ENCODE measurements around the gene NFILZ. TPM values are rescaled to one million over a fixed set of nuclear protein-coding genes. Genes with fewer than 3 reads are reported as not detected.

The NFILZ gene
- polyA plus RNA-seq, 3 donors, result not detected

DNA sequence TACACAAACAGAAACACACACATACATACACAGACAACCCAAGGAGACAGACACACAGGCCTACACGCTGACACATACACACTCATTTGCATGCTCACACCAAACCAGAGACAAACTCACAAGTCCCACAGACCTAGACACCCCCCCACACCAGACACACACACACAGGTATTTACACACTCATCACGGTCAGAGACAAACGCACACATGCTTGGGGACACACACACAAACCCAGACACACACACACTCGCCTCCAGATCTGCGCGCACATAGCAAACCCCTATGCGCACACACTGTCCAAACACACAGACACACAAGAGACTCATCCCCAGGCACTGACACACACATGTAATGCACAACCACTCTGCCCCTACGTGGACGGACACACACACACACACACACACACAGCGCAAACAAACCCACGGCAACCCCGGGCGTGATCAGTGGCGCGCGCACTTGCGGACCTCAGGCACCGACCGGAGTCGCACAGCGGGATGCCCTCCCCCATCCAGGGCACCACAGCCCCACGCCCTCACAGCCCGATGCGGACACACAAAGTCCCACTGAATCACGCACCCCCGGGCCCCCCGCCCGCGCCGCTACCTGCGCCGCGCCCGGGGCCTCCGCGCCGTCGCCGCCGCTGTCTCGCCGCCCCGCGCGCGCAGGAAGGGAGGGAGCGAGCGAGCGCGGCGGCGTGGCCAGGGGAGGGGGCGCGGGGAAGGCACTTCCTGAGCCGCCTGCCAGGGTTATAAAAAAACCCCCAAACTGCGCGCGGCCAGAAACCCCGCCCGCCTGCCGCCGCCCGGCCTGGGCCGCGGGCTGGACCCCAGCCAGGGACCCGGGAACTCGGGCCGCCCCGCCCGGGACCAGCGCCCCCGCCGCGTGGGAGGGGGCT, 20.1 kb upstream of the NFILZ start, which contains the start of gene ADAMTS10:
Gene ADAMTS10, minus strand, starts transcription at position 675 of the 895 bp plus-strand sequence. CDS start 5,005 bp downstream, outside the sequence.
- Histone ChIP-seq H4K20me1 (ENCODE audit: insufficient read depth, low read length) (no peaks in the 10 kb centered on the region), H3K27ac (ENCODE audit: low read depth in 1 of 2, low read length in 2 of 2) (no peak within 1 kb of the TSS), H2AFZ (ENCODE audit: insufficient read depth, low read depth, low read length, poor library complexity, severe bottlenecking) (peak within 1 kb of the TSS; percentile 83), H3K4me3 (replicated peaks in 1 of 3; ENCODE audit: low read depth in 2 of 3, low read length in 3 of 3) (peak within 1 kb of the TSS; percentile 33 to 71 (median 45)), H3K9me3 (replicated peaks in 1 of 2; ENCODE audit: control insufficient read depth in 1 of 2, insufficient read depth in 1 of 2, low read length in 2 of 2) (peaks cover 0 to 8% of the 10 kb centered on the region in 2 donors), H3K36me3 (replicated peaks in 1 of 2; ENCODE audit: control insufficient read depth in 1 of 2, insufficient read depth in 2 of 2, low read length in 2 of 2) (no peaks in the 10 kb centered on the region), H3K4me1 (ENCODE audit: control insufficient read depth in 1 of 2, insufficient read depth in 2 of 2, low read length in 2 of 2) (peaks cover 22 to 27% of the 10 kb centered on the region in 2 donors), H3K79me2 (ENCODE audit: insufficient read depth, low read length) (no peaks in the 10 kb centered on the region), H3K4me2 (replicated peaks; ENCODE audit: extremely low read depth, low read length, poor library complexity, severe bottlenecking) (peak within 1 kb of the TSS; percentile 80), H3K27me3 (ENCODE audit: control insufficient read depth in 2 of 2, insufficient read depth in 2 of 2, low read length in 2 of 2) (peaks cover 6 to 30% of the 10 kb centered on the region in 2 donors), H3K9ac (ENCODE audit: insufficient read depth, low read length, poor library complexity, severe bottlenecking) (peak within 1 kb of the TSS; percentile 34)
- WGBS (ENCODE audit: insufficient coverage), result 0% methylated on average over 51 of the region's 74 CpGs
- H3K27me3 Mint-ChIP-seq (ENCODE audit: low read depth in 3 of 3), result peaks cover 24 to 62% (median 44%) of the 10 kb centered on the region in 3 donors
- H3K27ac Mint-ChIP-seq, result peak within 1 kb of the TSS; percentile 2 to 76 (median 53)
- peaks cover 1 to 9% (median 3%) of the 10 kb centered on the region in 7 donors for H3K9me3 Mint-ChIP-seq
- peaks cover 24% of the 10 kb centered on the region for H3K4me1 Mint-ChIP-seq
- TF ChIP-seq, protein P1, sequence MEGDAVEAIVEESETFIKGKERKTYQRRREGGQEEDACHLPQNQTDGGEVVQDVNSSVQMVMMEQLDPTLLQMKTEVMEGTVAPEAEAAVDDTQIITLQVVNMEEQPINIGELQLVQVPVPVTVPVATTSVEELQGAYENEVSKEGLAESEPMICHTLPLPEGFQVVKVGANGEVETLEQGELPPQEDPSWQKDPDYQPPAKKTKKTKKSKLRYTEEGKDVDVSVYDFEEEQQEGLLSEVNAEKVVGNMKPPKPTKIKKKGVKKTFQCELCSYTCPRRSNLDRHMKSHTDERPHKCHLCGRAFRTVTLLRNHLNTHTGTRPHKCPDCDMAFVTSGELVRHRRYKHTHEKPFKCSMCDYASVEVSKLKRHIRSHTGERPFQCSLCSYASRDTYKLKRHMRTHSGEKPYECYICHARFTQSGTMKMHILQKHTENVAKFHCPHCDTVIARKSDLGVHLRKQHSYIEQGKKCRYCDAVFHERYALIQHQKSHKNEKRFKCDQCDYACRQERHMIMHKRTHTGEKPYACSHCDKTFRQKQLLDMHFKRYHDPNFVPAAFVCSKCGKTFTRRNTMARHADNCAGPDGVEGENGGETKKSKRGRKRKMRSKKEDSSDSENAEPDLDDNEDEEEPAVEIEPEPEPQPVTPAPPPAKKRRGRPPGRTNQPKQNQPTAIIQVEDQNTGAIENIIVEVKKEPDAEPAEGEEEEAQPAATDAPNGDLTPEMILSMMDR (IDR thresholded peaks at IDR 0.05), result no peak
- H3K4me3 Mint-ChIP-seq, result peak within 1 kb of the TSS; percentile 75 to 95
- DNase-seq, result no peak
- peaks cover 0 to 9% of the 10 kb centered on the region in 2 donors for H3K36me3 Mint-ChIP-seq
- intact Hi-C loops (cut with micrococcal nuclease), result loop anchor here in 1 of 2 donors (10.0 kb wide), 1 partner anchor 85 kb away; the partner anchor contains the start of gene ACTL9

DNA sequence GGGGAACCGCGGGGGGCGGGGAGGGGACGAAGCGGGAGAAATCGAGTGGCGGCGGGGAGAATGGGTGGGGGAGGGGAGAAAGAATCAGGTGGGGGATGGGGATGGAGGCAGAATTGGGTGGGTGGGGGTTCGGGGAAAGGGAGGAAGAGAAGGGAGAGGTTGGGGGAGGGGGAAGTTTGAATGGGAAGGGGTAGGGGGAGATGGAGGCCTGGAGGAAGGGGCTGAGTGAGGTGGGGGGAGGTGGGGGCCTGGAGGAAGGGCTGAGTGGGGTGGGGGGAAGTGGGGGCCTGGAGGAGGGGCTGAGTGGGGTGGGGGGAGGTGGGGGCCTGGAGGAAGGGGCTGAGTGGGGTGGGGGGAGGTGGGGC, 19.5 kb upstream of the NFILZ start:
- Histone ChIP-seq H4K20me1 (ENCODE audit: insufficient read depth, low read length) (no peaks in the 10 kb centered on the region), H2AFZ (ENCODE audit: insufficient read depth, low read depth, low read length, poor library complexity, severe bottlenecking) (peak overlapping the region; percentile 83), H3K9me3 (replicated peaks in 1 of 2; ENCODE audit: control insufficient read depth in 1 of 2, insufficient read depth in 1 of 2, low read length in 2 of 2) (peaks cover 0 to 2% of the 10 kb centered on the region in 2 donors), H3K79me2 (ENCODE audit: insufficient read depth, low read length) (no peaks in the 10 kb centered on the region), H3K4me3 (replicated peaks in 1 of 3; ENCODE audit: low read depth in 2 of 3, low read length in 3 of 3) (peak overlapping the region in 1 of 3 experiments; percentile 71), H3K4me2 (replicated peaks; ENCODE audit: extremely low read depth, low read length, poor library complexity, severe bottlenecking) (peak overlapping the region; percentile 80), H3K36me3 (replicated peaks in 1 of 2; ENCODE audit: control insufficient read depth in 1 of 2, insufficient read depth in 2 of 2, low read length in 2 of 2) (no peaks in the 10 kb centered on the region), H3K9ac (ENCODE audit: insufficient read depth, low read length, poor library complexity, severe bottlenecking) (no peak overlapping the region), H3K27ac (ENCODE audit: low read depth in 1 of 2, low read length in 2 of 2) (no peak overlapping the region), H3K27me3 (ENCODE audit: control insufficient read depth in 2 of 2, insufficient read depth in 2 of 2, low read length in 2 of 2) (peaks cover 6 to 30% of the 10 kb centered on the region in 2 donors), H3K4me1 (ENCODE audit: control insufficient read depth in 1 of 2, insufficient read depth in 2 of 2, low read length in 2 of 2) (peaks cover 24 to 30% of the 10 kb centered on the region in 2 donors)
- TF ChIP-seq, protein P1 (IDR thresholded peaks at IDR 0.05), result no peak
- DNase-seq, result no peak
- no peak overlapping the region for H3K27ac Mint-ChIP-seq
- peaks cover 0 to 6% (median 2%) of the 10 kb centered on the region in 7 donors for H3K9me3 Mint-ChIP-seq
- H3K4me3 Mint-ChIP-seq, result no peak overlapping the region
- intact Hi-C loops (cut with micrococcal nuclease), result loop anchor here in 1 of 2 donors (10.0 kb wide), 1 partner anchor 84 kb away; the partner anchor contains the start of gene ACTL9
- H3K27me3 Mint-ChIP-seq (ENCODE audit: low read depth in 3 of 3), result peaks cover 24 to 60% (median 44%) of the 10 kb centered on the region in 3 donors
- WGBS (ENCODE audit: insufficient coverage), result no CpG with 5 or more reads among the region's 9 CpGs
- H3K36me3 Mint-ChIP-seq, result peaks cover 0 to 9% of the 10 kb centered on the region in 2 donors
- peaks cover 28% of the 10 kb centered on the region for H3K4me1 Mint-ChIP-seq
